H54 (cell line): ENCODE results near the gene MMP17.

Source experiments
- DNase-seq: peaks from one replicate; pipeline ENCODE4 v3.0.0; 2011; ENCODE audit warnings: low spot score, mixed read lengths; ENCODE audit not compliant: insufficient read length
- FAIRE-seq: peaks from 3 replicates; lab custom pipeline; 2011; peaks lifted over from hg19 to GRCh38; lab: Jason Lieb, UNC
- POLR2A ChIP-seq: IDR thresholded peaks from 2 replicates; pipeline ENCODE4 v1.6.1; 2011; ENCODE audit warnings: low read depth, mild to moderate bottlenecking, low read length

MMP17 gene

GRCh38 chr12:131892711-131893604 is 64.8 kb downstream of the MMP17 start:
- TF ChIP-seq POLR2A = no peak
- DNase-seq (peak; percentile 10), FAIRE-seq (no peak)

GRCh38 chr12:131893605-131894312 is 65.6 kb downstream of the MMP17 start:
- TF ChIP-seq POLR2A = no peak
- DNase-seq = peak; percentile 15
- no peak for FAIRE-seq

GRCh38 chr12:131894313-131894860 is 66.2 kb downstream of the MMP17 start, which contains the start of gene ULK1:
TSS of gene ULK1 (plus strand) at chr12:131894622. CDS start at chr12:131895002, 380 bp downstream.
- FAIRE-seq (no peak), DNase-seq (peak; percentile 96)
- peak; percentile 43; the same call in 1 of the 2 replicates for TF ChIP-seq POLR2A

GRCh38 chr12:131894981-131895639 is 66.9 kb downstream of the MMP17 start:
- TF ChIP-seq POLR2A = no peak
- FAIRE-seq (no peak), DNase-seq (peak; percentile 33)

GRCh38 chr12:131895640-131896079 is 67.5 kb downstream of the MMP17 start:
- FAIRE-seq (no peak), DNase-seq (no peak)
- TF ChIP-seq POLR2A = no peak

GRCh38 chr12:131896080-131896810 is 68.1 kb downstream of the MMP17 start:
- TF ChIP-seq POLR2A = peak; percentile 61
- DNase-seq (peak; percentile 98), FAIRE-seq (peak; percentile 45)

- DNase-seq (peak; percentile 99), FAIRE-seq (no peak)
- no peak for TF ChIP-seq POLR2A
Measured at GRCh38 chr12:131896811-131897270, 68.6 kb downstream of the MMP17 start.

GRCh38 chr12:131897276-131897675 is 69.1 kb downstream of the MMP17 start:
- no peak for TF ChIP-seq POLR2A
- FAIRE-seq (no peak), DNase-seq (no peak)

GRCh38 chr12:131897875-131898274 is 69.7 kb downstream of the MMP17 start:
- no peak for TF ChIP-seq POLR2A
- FAIRE-seq (no peak), DNase-seq (no peak)

- no peak for TF ChIP-seq POLR2A
- FAIRE-seq (no peak), DNase-seq (no peak)
Measured at GRCh38 chr12:131900397-131900796, 72.2 kb downstream of the MMP17 start.
